ENCODE data around the gene SAMD4A.
A peak's percentile ranks its signal among the peaks of the same experiment; 100 is the strongest.

The SAMD4A gene

DNA sequence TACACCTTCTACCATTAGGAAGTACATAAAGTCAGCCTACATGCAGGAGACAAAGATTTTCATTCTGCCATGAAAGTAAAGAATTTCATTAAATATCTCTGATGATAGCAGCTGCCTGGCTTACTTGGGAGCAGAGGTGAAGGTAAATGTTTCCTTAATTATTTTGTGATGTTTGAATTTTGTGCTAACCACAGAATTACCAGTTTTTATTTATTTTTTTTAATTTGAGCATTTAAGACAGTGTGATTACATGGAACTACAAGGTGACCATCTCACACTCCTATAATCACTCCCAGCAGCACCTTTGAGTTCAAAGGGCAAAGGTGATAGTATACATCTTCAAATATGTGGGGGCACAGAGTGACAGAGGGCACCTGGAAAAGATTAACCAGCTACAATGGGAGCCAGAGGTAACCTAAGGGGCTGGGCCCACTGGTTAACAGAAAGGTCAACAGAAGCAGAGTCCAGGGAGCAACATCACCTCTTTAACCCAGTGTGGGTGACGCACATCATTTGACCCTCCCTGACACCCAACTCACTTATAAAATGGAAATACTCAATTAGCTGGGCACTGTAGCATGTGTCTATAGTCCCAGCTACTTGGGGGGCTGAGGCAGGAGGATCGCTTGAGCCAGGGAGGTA lies 270.7 kb downstream of the SAMD4A start:
- no peak overlapping the region for H3K4me3 ChIP-seq (ENCODE audit: control insufficient read depth, low read depth, low read length)
- no peak for DNase-seq (ENCODE audit: low read depth)
- TF ChIP-seq, protein P1, sequence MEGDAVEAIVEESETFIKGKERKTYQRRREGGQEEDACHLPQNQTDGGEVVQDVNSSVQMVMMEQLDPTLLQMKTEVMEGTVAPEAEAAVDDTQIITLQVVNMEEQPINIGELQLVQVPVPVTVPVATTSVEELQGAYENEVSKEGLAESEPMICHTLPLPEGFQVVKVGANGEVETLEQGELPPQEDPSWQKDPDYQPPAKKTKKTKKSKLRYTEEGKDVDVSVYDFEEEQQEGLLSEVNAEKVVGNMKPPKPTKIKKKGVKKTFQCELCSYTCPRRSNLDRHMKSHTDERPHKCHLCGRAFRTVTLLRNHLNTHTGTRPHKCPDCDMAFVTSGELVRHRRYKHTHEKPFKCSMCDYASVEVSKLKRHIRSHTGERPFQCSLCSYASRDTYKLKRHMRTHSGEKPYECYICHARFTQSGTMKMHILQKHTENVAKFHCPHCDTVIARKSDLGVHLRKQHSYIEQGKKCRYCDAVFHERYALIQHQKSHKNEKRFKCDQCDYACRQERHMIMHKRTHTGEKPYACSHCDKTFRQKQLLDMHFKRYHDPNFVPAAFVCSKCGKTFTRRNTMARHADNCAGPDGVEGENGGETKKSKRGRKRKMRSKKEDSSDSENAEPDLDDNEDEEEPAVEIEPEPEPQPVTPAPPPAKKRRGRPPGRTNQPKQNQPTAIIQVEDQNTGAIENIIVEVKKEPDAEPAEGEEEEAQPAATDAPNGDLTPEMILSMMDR (conservative IDR thresholded peaks at IDR 0.05; ENCODE audit: control insufficient read depth, insufficient read depth, low read depth, low read length): no peak

DNA sequence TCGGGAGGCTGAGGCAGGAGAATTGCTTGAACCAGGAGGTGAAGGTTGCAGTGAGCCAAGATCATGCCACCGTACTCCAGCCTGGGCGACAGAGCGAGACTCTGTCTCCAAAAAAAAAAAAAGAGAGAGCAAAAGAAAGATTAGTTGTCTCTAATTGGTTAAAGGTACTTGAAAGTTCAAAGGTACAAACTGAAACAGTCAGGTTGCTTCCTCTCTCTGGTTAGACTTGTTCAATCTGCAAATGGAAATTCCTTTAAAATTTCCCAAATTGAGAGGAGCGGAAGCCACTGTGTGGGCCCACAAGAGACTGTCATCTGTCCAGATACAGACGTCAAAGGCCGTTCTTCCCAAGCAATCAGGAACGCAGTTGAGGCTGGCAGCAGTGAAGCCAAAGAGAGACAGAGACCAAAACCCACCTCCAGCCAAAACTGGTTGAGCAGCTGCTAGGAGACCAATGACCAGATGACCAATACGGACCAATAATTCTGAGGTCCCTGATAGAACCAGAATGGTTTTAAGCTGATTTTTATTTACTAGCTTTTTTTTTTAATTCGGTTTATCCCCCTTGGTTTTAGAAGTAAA lies 272.1 kb downstream of the SAMD4A start:
- no peak for DNase-seq (ENCODE audit: low read depth)
- TF ChIP-seq, protein P1 (conservative IDR thresholded peaks at IDR 0.05; ENCODE audit: control insufficient read depth, insufficient read depth, low read depth, low read length): no peak
- H3K4me3 ChIP-seq (ENCODE audit: control insufficient read depth, low read depth, low read length): no peak overlapping the region

DNA sequence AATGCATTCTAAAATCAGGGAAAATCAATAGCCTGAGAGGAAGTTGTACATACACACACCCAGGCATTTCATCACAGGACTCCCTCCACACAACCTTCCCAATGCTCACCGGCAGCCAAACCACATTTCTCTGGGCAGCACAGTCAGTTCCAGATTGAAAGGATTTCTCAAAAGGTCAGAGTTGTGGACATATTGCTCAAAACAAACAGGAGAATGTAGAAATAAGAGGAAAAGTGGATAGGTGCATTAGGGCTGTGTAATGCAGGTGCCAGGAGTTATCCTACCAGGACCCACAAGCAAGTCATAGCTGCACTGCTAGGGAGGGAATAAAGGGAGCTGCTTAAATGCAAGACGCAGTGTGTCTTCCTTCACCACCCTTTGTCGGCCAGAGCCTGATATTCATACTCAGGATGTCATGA lies 272.8 kb downstream of the SAMD4A start:
- no peak overlapping the region for H3K4me3 ChIP-seq (ENCODE audit: control insufficient read depth, low read depth, low read length)
- peak; percentile 68 for DNase-seq (ENCODE audit: low read depth)
- TF ChIP-seq, protein P1 (conservative IDR thresholded peaks at IDR 0.05; ENCODE audit: control insufficient read depth, insufficient read depth, low read depth, low read length): no peak

DNA sequence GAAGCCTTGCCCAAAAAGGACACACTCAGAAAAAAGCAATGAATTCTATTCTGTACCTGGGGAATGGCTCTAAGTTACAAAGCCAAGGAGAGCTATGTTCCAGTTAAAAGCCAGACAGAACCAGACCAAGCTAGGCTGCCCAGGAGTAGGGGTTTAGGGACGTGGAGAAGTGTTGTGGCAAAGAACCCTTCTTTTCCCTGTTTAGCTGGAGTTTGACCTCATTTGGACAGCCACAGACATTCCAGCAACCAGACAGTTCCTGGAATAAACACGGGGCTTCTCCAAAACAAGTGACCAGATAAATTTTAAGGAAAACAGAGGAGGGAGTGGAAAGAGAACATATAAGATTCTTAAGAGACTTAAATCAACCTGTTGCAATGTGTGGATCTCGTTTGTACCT lies 273.4 kb downstream of the SAMD4A start:
- TF ChIP-seq, protein P1 (conservative IDR thresholded peaks at IDR 0.05; ENCODE audit: control insufficient read depth, insufficient read depth, low read depth, low read length): no peak
- peak; percentile 1 for DNase-seq (ENCODE audit: low read depth)
- no peak overlapping the region for H3K4me3 ChIP-seq (ENCODE audit: control insufficient read depth, low read depth, low read length)

DNA sequence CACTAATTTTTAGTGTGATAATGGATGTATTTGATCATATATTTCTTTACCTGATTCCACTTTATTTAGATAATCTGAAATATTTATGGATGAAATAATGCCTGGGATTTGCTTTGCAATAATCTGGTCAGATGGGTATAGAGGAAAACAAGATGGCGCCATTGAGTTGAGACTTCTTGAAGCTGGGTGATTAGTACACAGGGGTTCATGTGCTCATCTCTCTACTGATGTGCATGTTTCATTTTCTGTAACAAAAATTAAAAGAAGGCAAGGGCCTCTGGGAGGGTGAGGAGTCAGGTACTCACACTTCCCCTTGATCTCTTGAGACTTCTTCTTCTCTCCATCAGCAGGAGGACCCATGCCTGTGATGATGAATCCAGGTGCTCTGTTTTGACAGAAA lies 273.9 kb downstream of the SAMD4A start:
- TF ChIP-seq, protein P1 (conservative IDR thresholded peaks at IDR 0.05; ENCODE audit: control insufficient read depth, insufficient read depth, low read depth, low read length): no peak
- DNase-seq (ENCODE audit: low read depth): no peak
- no peak overlapping the region for H3K4me3 ChIP-seq (ENCODE audit: control insufficient read depth, low read depth, low read length)
